ENCODE results near the gene IWS1. TPM values are rescaled to one million over a fixed set of nuclear protein-coding genes. Genes with fewer than 3 reads are reported as not detected.
A peak's percentile ranks its signal among the peaks of the same experiment; 100 is the strongest.
"Not testable (repeated sequence)": the region's sequence is repeated elsewhere in the genome, so short reads cannot be mapped to it uniquely, and the experiment has no call there.

Gene IWS1
- total RNA-seq, 8 experiments from 2014 or later = 40.1 to 56.7 (median 46.8) TPM

- H3K27ac ChIP-seq = no peak overlapping the region
- WGBS, 10 experiments = 0 to 100% (median 77%) methylated on average over 1 to 3 of the region's 4 CpGs; no CpG with 5 or more reads in 4 of the 10 experiments
Measured at GRCh38 chr2:127531221-127531648, 4.9 kb upstream of the IWS1 start.

GRCh38 chr2:127530245-127531140 lies 4.2 kb upstream of the IWS1 start:
- 52 to 94% (median 71%) methylated on average over 1 to 3 of the region's 3 CpGs; no CpG with 5 or more reads in 2 of the 10 experiments for WGBS, 10 experiments
- H3K4me1 ChIP-seq (replicated peaks in 1 of 2) = peaks cover 4 to 5% of the 10 kb centered on the region in 2 donors
- in situ Hi-C loops (cut with MboI; ENCODE audit: low pct_unique_long_range_greater_than_20kb in 2 of 9, low sequenced_read_pairs in 9 of 9, unreplicated experiment in 9 of 9) = no loop called here
- H3K27ac ChIP-seq = no peak overlapping the region
- no peak overlapping the region for H3K4me3 ChIP-seq
- ATAC-seq (replicated peaks in 6 of 8) = no peak

More at GRCh38 chr2:127531221-127531648, 4.9 kb upstream of the IWS1 start:
- Histone ChIP-seq H3K4me1 (replicated peaks in 1 of 2) (peaks cover 4 to 5% of the 10 kb centered on the region in 2 donors), H3K4me3 (no peak overlapping the region)
- in situ Hi-C loops (cut with MboI; ENCODE audit: low pct_unique_long_range_greater_than_20kb in 2 of 9, low sequenced_read_pairs in 9 of 9, unreplicated experiment in 9 of 9) = no loop called here
- ATAC-seq (replicated peaks in 6 of 8) = no peak

GRCh38 chr2:127529416-127529815 lies 3.1 kb upstream of the IWS1 start:
- H3K4me1 ChIP-seq (replicated peaks in 1 of 2); in situ Hi-C loops (cut with MboI; ENCODE audit: low pct_unique_long_range_greater_than_20kb in 2 of 9, low sequenced_read_pairs in 9 of 9, unreplicated experiment in 9 of 9); H3K27ac ChIP-seq; ATAC-seq (replicated peaks in 6 of 8); H3K4me3 ChIP-seq: not testable (repeated sequence)
- WGBS, 10 experiments = 6 to 67% methylated on average over 1 to 2 of the region's 2 CpGs; no CpG with 5 or more reads in 8 of the 10 experiments

- Histone ChIP-seq H3K4me3 (no peak overlapping the region), H3K4me1 (replicated peaks in 1 of 2) (peaks cover 4 to 5% of the 10 kb centered on the region in 2 donors), H3K27ac (no peak overlapping the region)
- in situ Hi-C loops (cut with MboI; ENCODE audit: low pct_unique_long_range_greater_than_20kb in 2 of 9, low sequenced_read_pairs in 9 of 9, unreplicated experiment in 9 of 9) = no loop called here
- ATAC-seq (replicated peaks in 6 of 8) = no peak
- 83 to 100% (median 90%) methylated on average over 1 to 4 of the region's 4 CpGs; no CpG with 5 or more reads in 7 of the 10 experiments for WGBS, 10 experiments
Measured at GRCh38 chr2:127528487-127528886, 2.2 kb upstream of the IWS1 start.

- ATAC-seq (replicated peaks in 6 of 8) = peak; percentile 1 to 37 (median 23)
- in situ Hi-C loops (cut with MboI; ENCODE audit: low pct_unique_long_range_greater_than_20kb in 2 of 9, low sequenced_read_pairs in 9 of 9, unreplicated experiment in 9 of 9) = no loop called here
Measured at GRCh38 chr2:127527001-127527804, 914 bp upstream of the IWS1 start.

GRCh38 chr2:127525691-127526131 lies 578 bp downstream of the IWS1 start:
- H3K4me1 ChIP-seq (replicated peaks in 1 of 2) = peaks cover 4 to 5% of the 10 kb centered on the region in 2 donors
- peak overlapping the region; percentile 86 to 99 (median 89) for H3K4me3 ChIP-seq
- in situ Hi-C loops (cut with MboI; ENCODE audit: low pct_unique_long_range_greater_than_20kb in 2 of 9, low sequenced_read_pairs in 9 of 9, unreplicated experiment in 9 of 9) = no loop called here
- WGBS, 10 experiments = 0 to 7% (median 0%) methylated on average over 2 to 7 of the region's 19 CpGs; no CpG with 5 or more reads in 5 of the 10 experiments
- peak in 3 of 8 experiments; percentile 8 to 24 (median 14) for ATAC-seq (replicated peaks in 6 of 8)
- H3K27ac ChIP-seq = peak overlapping the region; percentile 86 to 93

More at GRCh38 chr2:127527001-127527804, 914 bp upstream of the IWS1 start:
- Histone ChIP-seq H3K4me3 (peak overlapping the region; percentile 86 to 99 (median 89)), H3K27ac (peak overlapping the region; percentile 86 to 93), H3K4me1 (replicated peaks in 1 of 2) (peaks cover 4 to 5% of the 10 kb centered on the region in 2 donors)
- WGBS, 10 experiments = 13 to 100% (median 47%) methylated on average over 1 to 10 of the region's 13 CpGs

- 72 to 100% (median 93%) methylated on average over 1 to 6 of the region's 7 CpGs; no CpG with 5 or more reads in 1 of the 10 experiments for whole genome bisulfite sequencing, 10 experiments
- H3K4me1 ChIP-seq (replicated peaks in 1 of 2); ATAC-seq (replicated peaks in 6 of 8); H3K27ac ChIP-seq; in situ Hi-C loops (cut with MboI; ENCODE audit: low pct_unique_long_range_greater_than_20kb in 2 of 9, low sequenced_read_pairs in 9 of 9, unreplicated experiment in 9 of 9); H3K4me3 ChIP-seq: not testable (repeated sequence)
Measured at GRCh38 chr2:127524198-127524834, 2.0 kb downstream of the IWS1 start.

GRCh38 chr2:127523269-127523939 lies 2.9 kb downstream of the IWS1 start:
- WGBS, 10 experiments = 68 to 100% (median 90%) methylated on average over 3 to 8 of the region's 8 CpGs
- peaks cover 4 to 5% of the 10 kb centered on the region in 2 donors for H3K4me1 ChIP-seq (replicated peaks in 1 of 2)
- no peak for ATAC-seq (replicated peaks in 6 of 8)
- H3K27ac ChIP-seq = no peak overlapping the region
- in situ Hi-C loops (cut with MboI; ENCODE audit: low pct_unique_long_range_greater_than_20kb in 2 of 9, low sequenced_read_pairs in 9 of 9, unreplicated experiment in 9 of 9) = no loop called here
- no peak overlapping the region for H3K4me3 ChIP-seq

- Histone ChIP-seq H3K4me1 (replicated peaks in 1 of 2) (no peaks in the 10 kb centered on the region), H3K4me3 (no peak overlapping the region), H3K27ac (no peak overlapping the region)
- WGBS, 10 experiments = 96 to 100% (median 100%) methylated on average over 1 to 4 of the region's 4 CpGs
- in situ Hi-C loops (cut with MboI; ENCODE audit: low pct_unique_long_range_greater_than_20kb in 2 of 9, low sequenced_read_pairs in 9 of 9, unreplicated experiment in 9 of 9) = no loop called here
- no peak for ATAC-seq (replicated peaks in 6 of 8)
Measured at GRCh38 chr2:127520424-127520823, 5.9 kb downstream of the IWS1 start.

- WGBS, 10 experiments = 32 to 100% (median 85%) methylated on average over 1 to 2 of the region's 2 CpGs; no CpG with 5 or more reads in 1 of the 10 experiments
- Histone ChIP-seq H3K4me3 (no peak overlapping the region), H3K4me1 (replicated peaks in 1 of 2) (no peaks in the 10 kb centered on the region), H3K27ac (no peak overlapping the region)
- in situ Hi-C loops (cut with MboI; ENCODE audit: low pct_unique_long_range_greater_than_20kb in 2 of 9, low sequenced_read_pairs in 9 of 9, unreplicated experiment in 9 of 9) = no loop called here
- ATAC-seq (replicated peaks in 6 of 8) = no peak
Measured at GRCh38 chr2:127517465-127517864, 8.8 kb downstream of the IWS1 start.

GRCh38 chr2:127516041-127516762 lies 10.1 kb downstream of the IWS1 start:
- Histone ChIP-seq H3K4me1 (replicated peaks in 1 of 2) (no peaks in the 10 kb centered on the region), H3K27ac (no peak overlapping the region), H3K4me3 (no peak overlapping the region)
- WGBS, 10 experiments = 16 to 96% (median 73%) methylated on average over 1 to 11 of the region's 14 CpGs; no CpG with 5 or more reads in 2 of the 10 experiments
- peak in 5 of 8 experiments; percentile 31 to 89 (median 78) for ATAC-seq (replicated peaks in 6 of 8)
- in situ Hi-C loops (cut with MboI; ENCODE audit: low pct_unique_long_range_greater_than_20kb in 2 of 9, low sequenced_read_pairs in 9 of 9, unreplicated experiment in 9 of 9) = no loop called here
